DND-41 (cell line): Measurements from ENCODE around the gene GLT8D2.

Experiments used
- ATAC-seq: fragments of 200-7000 bp; cut with Tn5 transposase; 3 replicates; pipeline ENCODE4 v1.9.1; 2021; ENCODE audit warnings: low read depth; ENCODE audit not compliant: insufficient read depth
- DNase-seq: peaks from one replicate; pipeline ENCODE4 v3.0.0-alpha.2; 2020
- H2AFZ ChIP-seq: 2 replicates; pipeline ENCODE4 v1.6.0; 2012; ENCODE audit warnings: low read depth, low read length
- H3K27ac ChIP-seq: 2 replicates; pipeline ENCODE4 v1.5.1; 2012; ENCODE audit warnings: low read length, inconsistent platforms
- H3K27me3 ChIP-seq: fragments of 200-600 bp; sonication (generic); 2 replicates; pipeline ENCODE4 v1.6.0; 2012; ENCODE audit warnings: low read length, mild to moderate bottlenecking, inconsistent platforms; ENCODE audit not compliant: insufficient read depth, poor library complexity
- H3K36me3 ChIP-seq: 2 replicates; pipeline ENCODE4 v1.5.1; 2012; ENCODE audit warnings: low read length, inconsistent platforms; ENCODE audit not compliant: insufficient read depth
- H3K4me1 ChIP-seq: 2 replicates; pipeline ENCODE4 v1.5.1; 2012; ENCODE audit warnings: mild to moderate bottlenecking, low read length; ENCODE audit not compliant: insufficient read depth
- H3K4me2 ChIP-seq: 2 replicates; pipeline ENCODE4 v1.6.0; 2012; ENCODE audit warnings: mild to moderate bottlenecking, moderate library complexity, low read length, inconsistent platforms; ENCODE audit not compliant: insufficient read depth
- H3K4me3 ChIP-seq, 2 experiments: fragments of 200-600 bp in 1 of 2; shearing (Covaris generic) in 1 of 2; 2 replicates each; pipeline ENCODE4 v1.5.1; 2012 to 2016; ENCODE audit warnings: inconsistent platforms in 2 of 2, low read length in 2 of 2, mild to moderate bottlenecking in 2 of 2, low read depth in 1 of 2, moderate library complexity in 1 of 2
- H3K79me2 ChIP-seq: 2 replicates; pipeline ENCODE4 v1.6.0; 2012; ENCODE audit warnings: low read length, inconsistent platforms; ENCODE audit not compliant: insufficient read depth
- H3K9ac ChIP-seq: 2 replicates; pipeline ENCODE4 v1.6.0; 2012; ENCODE audit warnings: low read depth, mild to moderate bottlenecking, inconsistent platforms, low read length, moderate library complexity
- H3K9me3 ChIP-seq: 2 replicates; pipeline ENCODE4 v1.5.1; 2012; ENCODE audit warnings: low read length, moderate library complexity, mild to moderate bottlenecking, inconsistent platforms; ENCODE audit not compliant: insufficient read depth, severe bottlenecking
- H4K20me1 ChIP-seq: 2 replicates; pipeline ENCODE4 v1.6.0; 2012; ENCODE audit warnings: low read length; ENCODE audit not compliant: insufficient read depth
- CTCF ChIP-seq: IDR thresholded peaks from 2 replicates; pipeline ENCODE4 v1.5.1; 2012; ENCODE audit warnings: borderline replicate concordance, low read length, moderate library complexity, mild to moderate bottlenecking; ENCODE audit not compliant: poor library complexity, severe bottlenecking; ENCODE audit errors: extremely low read depth
- EZH2 ChIP-seq: IDR thresholded peaks from 3 replicates; pipeline ENCODE4 v1.6.1; 2012; ENCODE audit warnings: borderline replicate concordance, low read depth, mild to moderate bottlenecking, moderate library complexity, low read length, inconsistent platforms; ENCODE audit not compliant: severe bottlenecking

The GLT8D2 gene

GRCh38 chr12:103957865-103958388 is 92.1 kb downstream of the GLT8D2 start:
- H2AFZ ChIP-seq, result peak overlapping the region; percentile 97; the same call in 1 of the 2 replicates
- peaks cover 40% of the 10 kb centered on the region for H3K79me2 ChIP-seq
- peaks cover 42% of the 10 kb centered on the region for H3K4me1 ChIP-seq
- no peaks in the 10 kb centered on the region for H4K20me1 ChIP-seq
- DNase-seq (no peak), ATAC-seq (no peak)
- H3K4me3 ChIP-seq, result peak overlapping the region; percentile 65 to 92; a peak in 3 of 4 replicates
- peaks cover 22% of the 10 kb centered on the region for H3K36me3 ChIP-seq
- no peaks in the 10 kb centered on the region for H3K27me3 ChIP-seq
- H3K9me3 ChIP-seq, result no peaks in the 10 kb centered on the region
- peak overlapping the region; percentile 94 for H3K9ac ChIP-seq
- H3K27ac ChIP-seq, result peak overlapping the region; percentile 84
- no peak for TF ChIP-seq CTCF
- no peak for TF ChIP-seq EZH2
- H3K4me2 ChIP-seq, result peak overlapping the region; percentile 91

GRCh38 chr12:103956509-103957027 is 93.4 kb downstream of the GLT8D2 start:
- Histone ChIP-seq H2AFZ (peak overlapping the region; percentile 97), H3K27ac (peak overlapping the region; percentile 84), H3K9me3 (no peaks in the 10 kb centered on the region), H3K36me3 (peaks cover 36% of the 10 kb centered on the region), H3K9ac (peak overlapping the region; percentile 94), H3K4me3 (peak overlapping the region; percentile 65 to 92), H3K79me2 (peaks cover 47% of the 10 kb centered on the region), H3K4me2 (peak overlapping the region; percentile 91), H3K27me3 (no peaks in the 10 kb centered on the region), H3K4me1 (peaks cover 42% of the 10 kb centered on the region), H4K20me1 (no peaks in the 10 kb centered on the region)
- TF ChIP-seq EZH2 (no peak), CTCF (no peak)
- ATAC-seq (peak; percentile 12; the same call in 2 of the 3 replicates), DNase-seq (no peak)

GRCh38 chr12:103955811-103956508 is 94.0 kb downstream of the GLT8D2 start:
- Histone ChIP-seq H3K79me2 (peaks cover 47% of the 10 kb centered on the region), H3K4me2 (peak overlapping the region; percentile 91), H3K27me3 (no peaks in the 10 kb centered on the region), H3K27ac (peak overlapping the region; percentile 84), H3K4me3 (peak overlapping the region; percentile 65 to 92), H3K36me3 (peaks cover 42% of the 10 kb centered on the region), H3K9ac (peak overlapping the region; percentile 94), H2AFZ (peak overlapping the region; percentile 97), H3K4me1 (peaks cover 42% of the 10 kb centered on the region), H4K20me1 (no peaks in the 10 kb centered on the region), H3K9me3 (no peaks in the 10 kb centered on the region)
- no peak for DNase-seq
- TF ChIP-seq EZH2 (no peak), CTCF (no peak)
- no peak for ATAC-seq
